A549 (cell line): ENCODE results near the gene DARS2.

Experiments used
- BHLHE40 ChIP-seq: IDR thresholded peaks from 2 replicates; pipeline ENCODE4 v1.6.1; 2012; ENCODE audit warnings: low read depth, low read length, inconsistent platforms
- CEBPB ChIP-seq, 2 experiments: fragments of >200 bp in 1 of 2; sonication (Bioruptor Twin) in 1 of 2; formaldehyde crosslinking in 1 of 2; IDR thresholded peaks; 2 replicates each; pipeline ENCODE4 v1.6.1; 2012 to 2016
- CHD2 ChIP-seq: fragments of 150-350 bp; IDR thresholded peaks from 2 replicates; pipeline ENCODE4 v1.6.1; 2014; ENCODE audit warnings: low read length; ENCODE audit not compliant: partially characterized antibody
- EHMT2 ChIP-seq: fragments of 200-600 bp; sonication (generic); IDR thresholded peaks from 2 replicates; pipeline ENCODE4 v1.6.1; 2016; ENCODE audit warnings: antibody characterized with exemption, low read depth, mild to moderate bottlenecking, moderate library complexity
- EP300 ChIP-seq, 2 experiments: fragments of >200 bp; sonication (Bioruptor Twin); formaldehyde crosslinking; IDR thresholded peaks; 2 replicates in 1 of 2; 3 replicates in 1 of 2; pipeline ENCODE4 v1.6.1; 2016 to 2017
- MAZ ChIP-seq: fragments of 150-350 bp; IDR thresholded peaks from 2 replicates; pipeline ENCODE4 v1.6.1; 2014; ENCODE audit warnings: antibody characterized with exemption, low read depth, low read length, borderline replicate concordance
- PHF8 ChIP-seq: fragments of 200-600 bp; sonication (generic); IDR thresholded peaks from 2 replicates; pipeline ENCODE4 v1.6.1; 2016; ENCODE audit warnings: low read depth, mild to moderate bottlenecking, antibody characterized with exemption, moderate library complexity, borderline replicate concordance
- POLR2A ChIP-seq: IDR thresholded peaks from 2 replicates; pipeline ENCODE4 v1.6.1; 2012; ENCODE audit warnings: mild to moderate bottlenecking, low read length
- RFX5 ChIP-seq: fragments of 450-650 bp; IDR thresholded peaks from 2 replicates; pipeline ENCODE4 v1.7.1; 2014; ENCODE audit warnings: antibody characterized with exemption, mild to moderate bottlenecking, moderate library complexity
- TF ChIP-seq, protein P1 (sequence below): fragments of >200 bp; sonication (Bioruptor Twin); formaldehyde crosslinking; IDR thresholded peaks from 3 replicates; pipeline ENCODE4 v1.5.1; 2016

DNA sequence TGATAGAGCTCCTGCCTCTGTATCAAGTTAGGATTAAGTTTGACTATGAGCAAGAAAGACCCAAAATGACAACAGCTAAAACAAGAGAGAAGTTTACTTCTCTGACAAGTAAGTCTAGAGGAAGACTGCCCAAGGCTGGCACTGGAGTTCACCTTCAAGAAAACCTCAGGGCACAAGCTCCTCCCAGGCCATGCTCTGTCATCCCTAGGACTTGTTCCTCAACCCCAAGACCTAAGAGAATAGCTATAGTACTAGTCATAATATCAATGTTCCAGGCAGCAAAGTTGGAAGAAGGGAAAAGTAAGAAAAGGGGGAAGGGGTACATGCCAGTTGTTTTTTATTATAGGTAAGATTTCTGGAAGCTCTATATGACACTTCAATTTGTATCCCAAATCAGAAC is 26.4 kb upstream of the DARS2 start:
- TF ChIP-seq, protein P1, sequence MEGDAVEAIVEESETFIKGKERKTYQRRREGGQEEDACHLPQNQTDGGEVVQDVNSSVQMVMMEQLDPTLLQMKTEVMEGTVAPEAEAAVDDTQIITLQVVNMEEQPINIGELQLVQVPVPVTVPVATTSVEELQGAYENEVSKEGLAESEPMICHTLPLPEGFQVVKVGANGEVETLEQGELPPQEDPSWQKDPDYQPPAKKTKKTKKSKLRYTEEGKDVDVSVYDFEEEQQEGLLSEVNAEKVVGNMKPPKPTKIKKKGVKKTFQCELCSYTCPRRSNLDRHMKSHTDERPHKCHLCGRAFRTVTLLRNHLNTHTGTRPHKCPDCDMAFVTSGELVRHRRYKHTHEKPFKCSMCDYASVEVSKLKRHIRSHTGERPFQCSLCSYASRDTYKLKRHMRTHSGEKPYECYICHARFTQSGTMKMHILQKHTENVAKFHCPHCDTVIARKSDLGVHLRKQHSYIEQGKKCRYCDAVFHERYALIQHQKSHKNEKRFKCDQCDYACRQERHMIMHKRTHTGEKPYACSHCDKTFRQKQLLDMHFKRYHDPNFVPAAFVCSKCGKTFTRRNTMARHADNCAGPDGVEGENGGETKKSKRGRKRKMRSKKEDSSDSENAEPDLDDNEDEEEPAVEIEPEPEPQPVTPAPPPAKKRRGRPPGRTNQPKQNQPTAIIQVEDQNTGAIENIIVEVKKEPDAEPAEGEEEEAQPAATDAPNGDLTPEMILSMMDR, result no peak
- no peak for TF ChIP-seq RFX5
- no peak for TF ChIP-seq POLR2A
- TF ChIP-seq PHF8, result no peak
- no peak for TF ChIP-seq BHLHE40
- no peak for TF ChIP-seq EP300 (IDR thresholded peaks at IDR 0.05)
- TF ChIP-seq CHD2, result no peak
- TF ChIP-seq MAZ, result no peak
- TF ChIP-seq EHMT2, result no peak
- TF ChIP-seq CEBPB (IDR thresholded peaks at IDR 0.05), result no peak
